Loucy (cell line): Measurements from ENCODE around the gene UBE2Z.

Experiments
- H2AFZ ChIP-seq: fragments of 200-600 bp; sonication (generic); 2 replicates; pipeline ENCODE4 v1.6.0; 2016; ENCODE audit warnings: antibody characterized with exemption, mild to moderate bottlenecking, low read length, moderate library complexity
- H3F3A ChIP-seq: fragments of 200-600 bp; 2 replicates; pipeline ENCODE4 v1.6.0; 2016; ENCODE audit warnings: antibody characterized with exemption, low read depth, mild to moderate bottlenecking
- H3K27me3 ChIP-seq: fragments of 200-600 bp; sonication (generic); 2 replicates; pipeline ENCODE4 v1.6.1; 2014; ENCODE audit warnings: low read length, mild to moderate bottlenecking; ENCODE audit not compliant: insufficient read depth, poor library complexity, severe bottlenecking
- H3K36me3 ChIP-seq: fragments of 200-600 bp; sonication (generic); 2 replicates; pipeline ENCODE4 v1.6.1; 2016; ENCODE audit warnings: low read length; ENCODE audit not compliant: insufficient read depth
- H3K4me1 ChIP-seq: fragments of 200-600 bp; sonication (generic); 2 replicates; pipeline ENCODE4 v1.5.1; 2014; ENCODE audit warnings: low read length, mild to moderate bottlenecking; ENCODE audit not compliant: insufficient read depth, poor library complexity, severe bottlenecking
- H3K4me2 ChIP-seq: fragments of 200-600 bp; sonication (generic); 2 replicates; pipeline ENCODE4 v1.6.0; 2014; ENCODE audit warnings: antibody characterized with exemption, low read length, low read depth, mild to moderate bottlenecking; ENCODE audit not compliant: poor library complexity, severe bottlenecking
- H3K4me3 ChIP-seq: fragments of 200-600 bp; sonication (generic); 2 replicates; pipeline ENCODE4 v1.5.1; 2014; ENCODE audit warnings: low read length, mild to moderate bottlenecking, mixed read lengths; ENCODE audit not compliant: poor library complexity, severe bottlenecking
- H3K79me2 ChIP-seq: fragments of 200-600 bp; sonication (generic); 2 replicates; pipeline ENCODE4 v1.6.1; 2014; ENCODE audit warnings: low read length; ENCODE audit not compliant: insufficient read depth
- H3K9ac ChIP-seq: fragments of 200-600 bp; sonication (generic); 2 replicates; pipeline ENCODE4 v1.6.0; 2014; ENCODE audit warnings: mild to moderate bottlenecking, low read depth, low read length, moderate library complexity; ENCODE audit not compliant: poor library complexity, severe bottlenecking
- H3K9me2 ChIP-seq: fragments of 200-600 bp; sonication (generic); replicated peaks from 2 replicates; pipeline ENCODE4 v1.6.1; 2016; ENCODE audit warnings: low read depth, low read length, mixed read lengths
- H3K9me3 ChIP-seq: fragments of 200-600 bp; sonication (generic); 2 replicates; pipeline ENCODE4 v1.6.1; 2014; ENCODE audit warnings: mild to moderate bottlenecking, antibody characterized with exemption, low read length, low read depth; ENCODE audit not compliant: insufficient read depth
- H4K20me1 ChIP-seq: fragments of 200-600 bp; sonication (generic); 2 replicates; pipeline ENCODE4 v1.6.0; 2014; ENCODE audit warnings: antibody characterized with exemption, low read length, mild to moderate bottlenecking; ENCODE audit not compliant: insufficient read depth, poor library complexity, severe bottlenecking
- EZH2phosphoT487 ChIP-seq: fragments of 200-600 bp; IDR thresholded peaks from 2 replicates; pipeline ENCODE4 v1.6.1; 2018; ENCODE audit warnings: antibody characterized with exemption, mild to moderate bottlenecking, moderate library complexity, borderline replicate concordance
- TF ChIP-seq, protein P1 (sequence below): fragments of 200-600 bp; sonication (generic); conservative IDR thresholded peaks from 2 replicates; pipeline ENCODE4 v1.5.1; 2014; ENCODE audit warnings: mild to moderate bottlenecking, antibody characterized with exemption, low read length

Gene UBE2Z

DNA sequence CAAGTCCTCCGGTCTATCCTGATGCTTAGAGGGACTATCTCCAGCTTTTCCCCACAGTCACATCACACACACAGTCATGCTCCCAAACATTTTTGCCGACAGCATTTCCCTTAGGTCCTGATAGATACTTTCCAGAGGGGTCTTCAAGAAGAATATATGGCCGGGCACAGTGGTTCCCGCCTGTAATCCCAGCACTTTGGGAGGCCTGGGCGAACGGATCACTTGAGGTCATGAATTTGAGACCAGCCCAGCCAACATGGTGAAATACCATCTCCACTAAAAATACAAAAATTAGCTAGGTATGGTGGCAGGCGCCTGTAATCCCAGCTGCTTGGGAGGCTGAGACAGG, 64.5 kb downstream of the UBE2Z start:
- Histone ChIP-seq H3K27me3 (no peaks in the 10 kb centered on the region), H3K9me3 (no peaks in the 10 kb centered on the region), H2AFZ (no peak overlapping the region), H3K4me1 (no peaks in the 10 kb centered on the region), H4K20me1 (no peaks in the 10 kb centered on the region), H3K9ac (no peak overlapping the region), H3K79me2 (no peaks in the 10 kb centered on the region), H3K36me3 (no peaks in the 10 kb centered on the region), H3K4me3 (no peak overlapping the region), H3K9me2 (no peaks in the 10 kb centered on the region), H3F3A (no peaks in the 10 kb centered on the region), H3K4me2 (no peak overlapping the region)
- TF ChIP-seq, protein P1, sequence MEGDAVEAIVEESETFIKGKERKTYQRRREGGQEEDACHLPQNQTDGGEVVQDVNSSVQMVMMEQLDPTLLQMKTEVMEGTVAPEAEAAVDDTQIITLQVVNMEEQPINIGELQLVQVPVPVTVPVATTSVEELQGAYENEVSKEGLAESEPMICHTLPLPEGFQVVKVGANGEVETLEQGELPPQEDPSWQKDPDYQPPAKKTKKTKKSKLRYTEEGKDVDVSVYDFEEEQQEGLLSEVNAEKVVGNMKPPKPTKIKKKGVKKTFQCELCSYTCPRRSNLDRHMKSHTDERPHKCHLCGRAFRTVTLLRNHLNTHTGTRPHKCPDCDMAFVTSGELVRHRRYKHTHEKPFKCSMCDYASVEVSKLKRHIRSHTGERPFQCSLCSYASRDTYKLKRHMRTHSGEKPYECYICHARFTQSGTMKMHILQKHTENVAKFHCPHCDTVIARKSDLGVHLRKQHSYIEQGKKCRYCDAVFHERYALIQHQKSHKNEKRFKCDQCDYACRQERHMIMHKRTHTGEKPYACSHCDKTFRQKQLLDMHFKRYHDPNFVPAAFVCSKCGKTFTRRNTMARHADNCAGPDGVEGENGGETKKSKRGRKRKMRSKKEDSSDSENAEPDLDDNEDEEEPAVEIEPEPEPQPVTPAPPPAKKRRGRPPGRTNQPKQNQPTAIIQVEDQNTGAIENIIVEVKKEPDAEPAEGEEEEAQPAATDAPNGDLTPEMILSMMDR: no peak
- no peak for TF ChIP-seq EZH2phosphoT487

- TF ChIP-seq, protein P1: no peak
- TF ChIP-seq EZH2phosphoT487: no peak
Observed at GRCh38 chr17:48973806-48974205, 65.6 kb downstream of the UBE2Z start.

More at GRCh38 chr17:48973806-48974205, 65.6 kb downstream of the UBE2Z start:
- Histone ChIP-seq H3K4me2 (no peak overlapping the region), H3K79me2 (no peaks in the 10 kb centered on the region), H3K4me3 (no peak overlapping the region), H2AFZ (no peak overlapping the region), H3F3A (no peaks in the 10 kb centered on the region), H4K20me1 (no peaks in the 10 kb centered on the region), H3K36me3 (no peaks in the 10 kb centered on the region), H3K9me3 (no peaks in the 10 kb centered on the region), H3K27me3 (no peaks in the 10 kb centered on the region), H3K4me1 (no peaks in the 10 kb centered on the region), H3K9me2 (no peaks in the 10 kb centered on the region), H3K9ac (no peak overlapping the region)
